Smooth muscle cell (in vitro differentiated cells): ENCODE measurements around the gene MLXIP. TPM values are rescaled to one million over a fixed set of nuclear protein-coding genes. Genes with fewer than 3 reads are reported as not detected.
A peak's percentile ranks its signal among the peaks of the same experiment; 100 is the strongest.

ENCODE experiments used
- DNase-seq: peaks from one replicate; lab custom pipeline; 2025; ENCODE audit not compliant: unreplicated experiment; lab: John Stamatoyannopoulos, UW
- H2AFZ ChIP-seq: fragments of 200-600 bp; sonication (generic); 2 replicates; pipeline ENCODE4 v1.6.0; 2016; ENCODE audit warnings: antibody characterized with exemption, low read depth, mild to moderate bottlenecking
- H3F3A ChIP-seq: fragments of 200-600 bp; sonication (generic); 2 replicates; pipeline ENCODE4 v1.6.0; 2017; ENCODE audit warnings: antibody characterized with exemption, low read depth
- H3K27ac ChIP-seq: fragments of 200-600 bp; sonication (generic); 2 replicates; pipeline ENCODE4 v1.5.1; 2016; ENCODE audit warnings: low read depth, mild to moderate bottlenecking
- H3K27me3 ChIP-seq: fragments of 200-600 bp; sonication (generic); 2 replicates; pipeline ENCODE4 v1.6.1; 2016; ENCODE audit warnings: low read depth, mild to moderate bottlenecking
- H3K36me3 ChIP-seq: fragments of 200-600 bp; sonication (generic); 2 replicates; pipeline ENCODE4 v1.5.1; 2016; ENCODE audit warnings: low read depth
- H3K4me1 ChIP-seq: fragments of 200-600 bp; sonication (generic); 2 replicates; pipeline ENCODE4 v1.5.1; 2016; ENCODE audit warnings: low read depth
- H3K4me2 ChIP-seq: fragments of 200-600 bp; sonication (generic); 2 replicates; pipeline ENCODE4 v1.6.0; 2016; ENCODE audit warnings: mild to moderate bottlenecking
- H3K4me3 ChIP-seq: fragments of 200-600 bp; sonication (generic); 2 replicates; pipeline ENCODE4 v1.5.1; 2016; ENCODE audit warnings: mild to moderate bottlenecking
- H3K79me2 ChIP-seq: fragments of 200-600 bp; sonication (generic); 2 replicates; pipeline ENCODE4 v1.6.0; 2016; ENCODE audit warnings: low read depth, mild to moderate bottlenecking
- H3K9ac ChIP-seq: fragments of 200-600 bp; sonication (generic); 2 replicates; pipeline ENCODE4 v1.6.0; 2016; ENCODE audit warnings: low read depth
- H3K9me3 ChIP-seq: fragments of 200-600 bp; sonication (generic); replicated peaks from 2 replicates; pipeline ENCODE4 v1.5.1; 2016; ENCODE audit warnings: low read depth
- H4K20me1 ChIP-seq: fragments of 200-600 bp; sonication (generic); 2 replicates; pipeline ENCODE4 v1.6.0; 2016; ENCODE audit warnings: low read depth
- WGBS: methylation state at CpG from one replicate; pipeline ENCODE4 v1.1.7; 2016; ENCODE audit warnings: low lambda C conversion rate; 5-methylcytosine and 5-hydroxymethylcytosine counted together
- polyA plus RNA-seq: library from polyadenylated mRNA; unstranded; fragments of >200 nt; fragmentation: Nextera tagmentation; extraction: Ambion mirVana; gene quantifications from 2 replicates; pipeline ENCODE4 v1.2.1, GENCODE V29; 2016
- total RNA-seq: library from RNA; depleted of rRNA; stranded (reverse); fragments of >200 nt; gene quantifications from 2 replicates; pipeline ENCODE4 v1.2.3, GENCODE V29; 2014
- TF ChIP-seq, protein P1 (sequence below): fragments of 200-600 bp; sonication (generic); IDR thresholded peaks from 2 replicates; pipeline ENCODE4 v1.5.1; 2017; ENCODE audit warnings: borderline replicate concordance, mild to moderate bottlenecking, antibody characterized with exemption; ENCODE audit not compliant: insufficient read depth, poor library complexity, severe bottlenecking

The MLXIP gene
- total and polyA plus RNA-seq, 2 experiments from 2014 or later: 11.8 to 15.3 TPM

- H3K4me3 ChIP-seq: no peak overlapping the region
- 94% methylated on average over 33 of the region's 34 CpGs for WGBS
- no peak overlapping the region for H3K9ac ChIP-seq
- no peak overlapping the region for H3K27ac ChIP-seq
- H4K20me1 ChIP-seq: no peaks in the 10 kb centered on the region
- H3K79me2 ChIP-seq: no peaks in the 10 kb centered on the region
- H2AFZ ChIP-seq: no peak overlapping the region
- no peak for DNase-seq
- no peaks in the 10 kb centered on the region for H3K9me3 ChIP-seq
- H3K27me3 ChIP-seq: no peaks in the 10 kb centered on the region
- no peaks in the 10 kb centered on the region for H3K4me1 ChIP-seq
- H3K4me2 ChIP-seq: no peak overlapping the region
- no peaks in the 10 kb centered on the region for H3F3A ChIP-seq
- H3K36me3 ChIP-seq: no peaks in the 10 kb centered on the region
- TF ChIP-seq, protein P1, sequence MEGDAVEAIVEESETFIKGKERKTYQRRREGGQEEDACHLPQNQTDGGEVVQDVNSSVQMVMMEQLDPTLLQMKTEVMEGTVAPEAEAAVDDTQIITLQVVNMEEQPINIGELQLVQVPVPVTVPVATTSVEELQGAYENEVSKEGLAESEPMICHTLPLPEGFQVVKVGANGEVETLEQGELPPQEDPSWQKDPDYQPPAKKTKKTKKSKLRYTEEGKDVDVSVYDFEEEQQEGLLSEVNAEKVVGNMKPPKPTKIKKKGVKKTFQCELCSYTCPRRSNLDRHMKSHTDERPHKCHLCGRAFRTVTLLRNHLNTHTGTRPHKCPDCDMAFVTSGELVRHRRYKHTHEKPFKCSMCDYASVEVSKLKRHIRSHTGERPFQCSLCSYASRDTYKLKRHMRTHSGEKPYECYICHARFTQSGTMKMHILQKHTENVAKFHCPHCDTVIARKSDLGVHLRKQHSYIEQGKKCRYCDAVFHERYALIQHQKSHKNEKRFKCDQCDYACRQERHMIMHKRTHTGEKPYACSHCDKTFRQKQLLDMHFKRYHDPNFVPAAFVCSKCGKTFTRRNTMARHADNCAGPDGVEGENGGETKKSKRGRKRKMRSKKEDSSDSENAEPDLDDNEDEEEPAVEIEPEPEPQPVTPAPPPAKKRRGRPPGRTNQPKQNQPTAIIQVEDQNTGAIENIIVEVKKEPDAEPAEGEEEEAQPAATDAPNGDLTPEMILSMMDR: no peak
Measured at GRCh38 chr12:122189626-122190475, 111.3 kb downstream of the MLXIP start.

GRCh38 chr12:122190842-122191668, 112.5 kb downstream of the MLXIP start:
- Histone ChIP-seq H3K79me2 (no peaks in the 10 kb centered on the region), H3K9ac (no peak overlapping the region), H3K36me3 (no peaks in the 10 kb centered on the region), H3K27ac (no peak overlapping the region), H3K4me1 (no peaks in the 10 kb centered on the region), H3K9me3 (no peaks in the 10 kb centered on the region), H3K4me2 (no peak overlapping the region), H3F3A (no peaks in the 10 kb centered on the region), H4K20me1 (no peaks in the 10 kb centered on the region), H2AFZ (no peak overlapping the region), H3K27me3 (no peaks in the 10 kb centered on the region), H3K4me3 (no peak overlapping the region)
- WGBS: 70% methylated on average over 18 of the region's 18 CpGs
- no peak for DNase-seq
- TF ChIP-seq, protein P1: peak; percentile 68

DNA sequence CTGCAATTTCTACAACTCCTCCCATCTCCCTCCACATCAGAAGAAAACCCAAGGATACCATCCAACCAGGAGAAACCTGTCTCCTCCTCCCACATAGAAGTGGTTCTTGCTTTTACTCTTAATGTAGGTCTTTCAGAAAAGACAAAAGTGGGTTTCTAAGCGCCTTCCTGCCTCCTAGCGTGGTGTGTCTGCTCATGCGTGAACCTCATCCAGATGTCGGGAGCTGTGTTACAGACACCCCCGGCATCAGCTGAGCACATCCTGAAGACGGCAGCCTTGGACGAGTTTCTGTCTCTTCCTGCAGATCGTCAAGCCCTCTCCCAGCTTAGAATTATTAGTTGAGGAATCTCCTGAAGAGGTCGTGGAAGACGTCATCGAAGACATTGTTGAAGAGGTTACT, 113.9 kb downstream of the MLXIP start:
- Histone ChIP-seq H3K9me3 (no peaks in the 10 kb centered on the region), H3K27me3 (no peaks in the 10 kb centered on the region), H3K79me2 (no peaks in the 10 kb centered on the region), H3K4me2 (no peak overlapping the region), H4K20me1 (no peaks in the 10 kb centered on the region), H3K9ac (no peak overlapping the region), H3K4me3 (no peak overlapping the region), H3K4me1 (no peaks in the 10 kb centered on the region), H3F3A (no peaks in the 10 kb centered on the region), H2AFZ (no peak overlapping the region), H3K27ac (no peak overlapping the region), H3K36me3 (no peaks in the 10 kb centered on the region)
- TF ChIP-seq, protein P1: no peak
- DNase-seq: no peak
- 87% methylated on average over 11 of the region's 11 CpGs for whole genome bisulfite sequencing
